A549 (cell line): Measurements from ENCODE around the gene NNMT. TPM values are rescaled to one million over a fixed set of nuclear protein-coding genes. Genes with fewer than 3 reads are reported as not detected.

Source experiments
- ATAC-seq, 2 experiments: fragments of 200-7000 bp in 1 of 2; fragments of >200 bp in 1 of 2; cut with Nextera tagmentation in 1 of 2; cut with Tn5 transposase in 1 of 2; 3 replicates each; pipeline versions ENCODE4 v1.8.0 to v1.9.1; 2018 to 2020; ENCODE audit warnings: mild to moderate bottlenecking in 1 of 2, moderate library complexity in 1 of 2
- CTCF ChIA-PET: fragments of 300-600 bp; sonication (Branson Sonifier 250); formaldehyde crosslinking; extraction: SDS; loops from one replicate; lab custom pipeline; 2021; ENCODE audit warnings: antibody characterized with exemption, inconsistent platforms; lab: Yijun Ruan, JAX
- POLR2A ChIA-PET: fragments of 350-600 bp; formaldehyde crosslinking; extraction: SDS; loops from one replicate; lab custom pipeline; 2021; ENCODE audit warnings: antibody characterized with exemption, inconsistent platforms; lab: Yijun Ruan, JAX
- DNase-seq, 2 experiments: peaks; one replicate each; pipeline versions ENCODE4 v3.0.0 to v3.0.0-alpha.2; 2011 to 2016; ENCODE audit warnings: low read depth in 1 of 2, low spot score in 1 of 2
- FAIRE-seq: peaks from 2 replicates; lab custom pipeline; 2011; peaks lifted over from hg19 to GRCh38; lab: Jason Lieb, UNC
- H3K27ac ChIP-seq, 2 experiments: fragments of >200 bp; sonication (Bioruptor Twin); formaldehyde crosslinking; 3 replicates each; pipeline ENCODE4 v1.5.1; 2016 to 2017
- H3K4me1 ChIP-seq: fragments of >200 bp; sonication (Bioruptor Twin); formaldehyde crosslinking; 3 replicates; pipeline ENCODE4 v1.6.1; 2016
- H3K4me2 ChIP-seq: fragments of >200 bp; sonication (Bioruptor Twin); formaldehyde crosslinking; 3 replicates; pipeline ENCODE4 v1.6.1; 2016
- H3K4me3 ChIP-seq: fragments of >200 bp; sonication (Bioruptor Twin); formaldehyde crosslinking; 3 replicates; pipeline ENCODE4 v1.5.1; 2016
- H3K9me3 ChIP-seq: fragments of >200 bp; sonication (Bioruptor Twin); formaldehyde crosslinking; 3 replicates; pipeline ENCODE4 v1.6.1; 2016
- BHLHE40 ChIP-seq: IDR thresholded peaks from 2 replicates; pipeline ENCODE4 v1.6.1; 2012; ENCODE audit warnings: low read depth, low read length, inconsistent platforms
- CBX2 ChIP-seq: fragments of 200-600 bp; sonication (generic); IDR thresholded peaks from 2 replicates; pipeline ENCODE4 v1.6.1; 2016; ENCODE audit warnings: low read depth, mild to moderate bottlenecking, borderline replicate concordance
- CBX8 ChIP-seq: fragments of 200-600 bp; sonication (generic); IDR thresholded peaks from 2 replicates; pipeline ENCODE4 v1.6.1; 2016
- CEBPB ChIP-seq, 2 experiments: fragments of >200 bp in 1 of 2; sonication (Bioruptor Twin) in 1 of 2; formaldehyde crosslinking in 1 of 2; IDR thresholded peaks; 2 replicates each; pipeline ENCODE4 v1.6.1; 2012 to 2016
- ELK1 ChIP-seq: fragments of 150-350 bp; IDR thresholded peaks from 2 replicates; pipeline ENCODE4 v1.6.1; 2014; ENCODE audit warnings: low read depth, mild to moderate bottlenecking, low read length
- FOSB ChIP-seq: fragments of 250-450 bp; sonication (Bioruptor Pico); IDR thresholded peaks from 2 replicates; pipeline ENCODE4 v1.5.0; 2020; ENCODE audit warnings: mild to moderate bottlenecking, moderate library complexity
- FOSL2 ChIP-seq, 2 experiments: fragments of 450-650 bp in 1 of 2; fragments of >200 bp in 1 of 2; sonication (Bioruptor Twin) in 1 of 2; formaldehyde crosslinking; IDR thresholded peaks; 2 replicates each; pipeline versions ENCODE4 v1.5.0 to v1.6.1; 2016 to 2020; ENCODE audit warnings: mild to moderate bottlenecking in 1 of 2, moderate library complexity in 1 of 2
- GATA3 ChIP-seq: IDR thresholded peaks from 2 replicates; pipeline ENCODE4 v1.6.1; 2012; ENCODE audit warnings: borderline replicate concordance
- HDAC2 ChIP-seq: fragments of 200-600 bp; sonication (generic); IDR thresholded peaks from 2 replicates; pipeline ENCODE4 v1.6.1; 2016
- HEYL ChIP-seq: fragments of 250-450 bp; sonication (Bioruptor Pico); IDR thresholded peaks from 2 replicates; pipeline ENCODE4 v1.8.0; 2021; ENCODE audit warnings: mild to moderate bottlenecking, moderate library complexity
- HMGXB4 ChIP-seq: fragments of 250-450 bp; sonication (Bioruptor Pico); IDR thresholded peaks from 2 replicates; pipeline ENCODE4 v1.5.0; 2021; ENCODE audit warnings: mild to moderate bottlenecking, moderate library complexity, borderline replicate concordance
- HOXA7 ChIP-seq: fragments of 250-450 bp; sonication (Bioruptor Pico); IDR thresholded peaks from 2 replicates; pipeline ENCODE4 v1.5.0; 2020; ENCODE audit warnings: mild to moderate bottlenecking, moderate library complexity
- HOXB5 ChIP-seq: fragments of 250-450 bp; sonication (Bioruptor Pico); IDR thresholded peaks from 2 replicates; pipeline ENCODE4 v1.5.0; 2020; ENCODE audit warnings: mild to moderate bottlenecking, moderate library complexity
- MAX ChIP-seq: IDR thresholded peaks from 2 replicates; pipeline ENCODE4 v1.6.1; 2012
- RAD21 ChIP-seq, 2 experiments: fragments of >200 bp in 1 of 2; sonication (Bioruptor Twin) in 1 of 2; formaldehyde crosslinking in 1 of 2; IDR thresholded peaks in 1 of 2; conservative IDR thresholded peaks in 1 of 2; 2 replicates in 1 of 2; 3 replicates in 1 of 2; pipeline ENCODE4 v1.6.1; 2012 to 2018; ENCODE audit warnings: inconsistent platforms in 1 of 2
- REST ChIP-seq: fragments of 200-600 bp; sonication (generic); IDR thresholded peaks from 2 replicates; pipeline ENCODE4 v1.6.1; 2016; ENCODE audit warnings: antibody characterized with exemption, mild to moderate bottlenecking, moderate library complexity
- RNF2 ChIP-seq: fragments of 200-600 bp; sonication (generic); IDR thresholded peaks from 2 replicates; pipeline ENCODE4 v1.6.1; 2016; ENCODE audit warnings: low read depth, mild to moderate bottlenecking, antibody characterized with exemption, moderate library complexity, borderline replicate concordance
- ZFP36 ChIP-seq: fragments of 450-650 bp; IDR thresholded peaks from 2 replicates; pipeline ENCODE4 v1.6.1; 2014; ENCODE audit warnings: borderline replicate concordance; ENCODE audit not compliant: partially characterized antibody
- ZSCAN20 ChIP-seq: fragments of 250-450 bp; sonication (Bioruptor Pico); IDR thresholded peaks from 2 replicates; pipeline ENCODE4 v1.8.0; 2022; ENCODE audit warnings: mild to moderate bottlenecking, moderate library complexity
- WGBS: methylation state at CpG from one replicate; pipeline ENCODE4 v1.1.6; 2017; ENCODE audit errors: missing lambda C conversion rate; 5-methylcytosine and 5-hydroxymethylcytosine counted together
- polyA plus RNA-seq, 4 experiments: library from polyadenylated mRNA; depleted of rRNA in 3 of 4; stranded (reverse); fragments of >200 nt; fragmentation: RNase III in 1 of 4; extraction: RNeasy Plus Mini Kit Qiagen cat#74134 plus additional on column Dnase treatment in 1 of 4; gene quantifications; 2 replicates in 3 of 4; 3 replicates in 1 of 4; pipeline ENCODE4 v1.2.3, GENCODE V29; 2011 to 2017

NNMT gene
- polyA plus RNA-seq, 2 of the 4 experiments (the other 2 are of a cell fraction) = 285 to 421 TPM

- peak overlapping the region; percentile 7; the same call in 1 of the 3 replicates for H3K4me2 ChIP-seq
- no peak for DNase-seq
- WGBS = 97% methylated on average over 1 of the region's 1 CpG
- TF ChIP-seq HOXA7 (CRISPR knock-in tag) = no peak
- no peak for TF ChIP-seq BHLHE40
- TF ChIP-seq ZSCAN20 (CRISPR knock-in tag) = no peak
- TF ChIP-seq ELK1 = no peak
- TF ChIP-seq HDAC2 = no peak
- no peak for TF ChIP-seq FOSL2 (IDR thresholded peaks at IDR 0.05)
- TF ChIP-seq FOSL2 (CRISPR knock-in tag; IDR thresholded peaks at IDR 0.05) = no peak
- TF ChIP-seq RNF2 = no peak
- TF ChIP-seq CEBPB (IDR thresholded peaks at IDR 0.05) = peak in 1 of 2 experiments; percentile 46; a peak in 2 of 4 replicates
- TF ChIP-seq, all 56 proteins: peak for 1
- Histone ChIP-seq H3K4me1 (peaks cover 63% of the 10 kb centered on the region), H3K27ac (peak overlapping the region; percentile 65 to 79; a peak in 4 of 6 replicates), H3K4me3 (no peak overlapping the region), H3K9me3 (no peaks in the 10 kb centered on the region)
- no peak for ATAC-seq
- ChIA-PET CTCF (interaction anchor here (1.3 to 1.6 kb wide), 2 partner anchors 8 to 18 kb away, joined by 3 read pairs; no protein-coding TSS in a partner anchor), POLR2A (no interaction called here)
- no peak for FAIRE-seq
Observed at GRCh38 chr11:114309517-114309916, 13.3 kb downstream of the NNMT start.

GRCh38 chr11:114310095-114310494 is 13.9 kb downstream of the NNMT start:
- no peaks in the 10 kb centered on the region for H3K9me3 ChIP-seq
- FAIRE-seq (no peak), ATAC-seq (no peak), DNase-seq (no peak)
- WGBS = 88% methylated on average over 2 of the region's 2 CpGs
- peaks cover 66% of the 10 kb centered on the region for H3K4me1 ChIP-seq
- no peak overlapping the region for H3K4me2 ChIP-seq
- POLR2A ChIA-PET = no interaction called here
- TF ChIP-seq ZFP36 = peak; percentile 29
- no peak for TF ChIP-seq REST
- H3K27ac ChIP-seq = peak overlapping the region in 1 of 2 experiments; percentile 58; a peak in 3 of 6 replicates
- H3K4me3 ChIP-seq = no peak overlapping the region
- CTCF ChIA-PET = interaction anchor here (1.3 to 1.6 kb wide), 2 partner anchors 9 to 18 kb away, joined by 3 read pairs; no protein-coding TSS in a partner anchor

GRCh38 chr11:114311946-114312345 is 15.7 kb downstream of the NNMT start:
- CTCF ChIA-PET = no interaction called here
- TF ChIP-seq MAX (no peak), GATA3 (no peak), HEYL (no peak), FOSB (no peak), CBX8 (no peak), RAD21 (conservative IDR thresholded peaks at IDR 0.05 in 1 of 2, IDR thresholded peaks at IDR 0.05 in 1 of 2) (no peak), HMGXB4 (CRISPR knock-in tag) (no peak), HOXB5 (no peak), CBX2 (no peak)
- no peak for FAIRE-seq

More at GRCh38 chr11:114311946-114312345, 15.7 kb downstream of the NNMT start:
- H3K27ac ChIP-seq = peak overlapping the region; percentile 34 to 87; a peak in 4 of 6 replicates
- DNase-seq (no peak), ATAC-seq (no peak)
- H3K4me1 ChIP-seq = peaks cover 78% of the 10 kb centered on the region
- 84% methylated on average over 3 of the region's 10 CpGs for WGBS
- no peak overlapping the region for H3K4me2 ChIP-seq
- H3K9me3 ChIP-seq = no peaks in the 10 kb centered on the region
- POLR2A ChIA-PET = no interaction called here
- H3K4me3 ChIP-seq = no peak overlapping the region
